NCI-H524 treated with DMSO at 0.1 percent for 48 hours (cell line): ENCODE data around the gene PDE2A.
A peak's percentile ranks its signal among the peaks of the same experiment; 100 is the strongest.

Experiments
- DNase-seq: peaks from one replicate; lab custom pipeline; 2025; lab: John Stamatoyannopoulos, UW

Gene PDE2A

DNA sequence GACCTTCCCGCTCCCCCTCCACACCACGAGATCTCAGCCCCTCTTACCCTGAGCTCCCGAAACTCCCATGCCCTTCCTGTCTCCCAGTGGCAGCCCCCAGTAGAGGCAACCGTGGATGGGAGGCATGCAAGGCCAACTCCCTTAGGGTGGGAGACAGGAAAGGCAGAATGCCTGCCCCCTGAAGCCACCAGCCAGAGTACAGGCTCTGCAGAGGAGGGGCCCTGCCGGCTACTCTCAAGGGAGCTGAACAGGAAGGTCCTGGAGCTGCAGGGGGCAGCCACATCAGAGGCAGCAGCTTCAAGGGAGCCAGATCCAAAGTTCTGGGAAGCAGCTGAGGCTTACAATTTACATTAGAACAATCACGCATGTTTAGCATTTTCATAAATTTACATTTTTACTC, 38.3 kb downstream of the PDE2A start:
- no peak for DNase-seq

DNA sequence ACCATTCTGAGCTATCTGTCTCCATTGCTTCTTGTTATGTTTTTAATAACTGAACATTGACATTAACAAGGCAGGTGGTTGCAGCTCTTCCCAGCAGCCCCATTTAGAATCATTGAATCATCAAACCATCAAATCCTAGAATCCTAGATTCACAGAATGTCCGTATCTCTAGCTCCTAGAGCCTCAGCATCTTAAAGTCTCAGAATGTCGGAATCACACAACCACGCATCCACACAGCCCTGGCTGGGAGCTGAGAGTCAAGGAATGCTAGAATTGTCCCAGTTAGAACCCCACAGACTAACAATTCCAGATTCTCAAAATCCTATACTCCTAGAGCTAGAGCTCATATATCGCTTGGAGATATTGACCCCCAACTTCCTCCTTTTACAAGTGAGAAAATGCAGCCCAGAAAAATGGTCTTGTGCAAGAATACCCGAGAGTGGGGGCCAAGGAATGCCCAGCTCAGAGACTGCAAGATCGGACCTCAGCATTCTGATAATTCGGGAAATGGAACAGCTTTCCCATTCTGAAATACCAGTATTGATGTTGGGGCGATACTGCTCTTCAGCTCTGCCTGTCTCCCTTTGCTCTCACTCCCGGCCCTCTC, 38.8 kb downstream of the PDE2A start:
- DNase-seq = no peak

DNA sequence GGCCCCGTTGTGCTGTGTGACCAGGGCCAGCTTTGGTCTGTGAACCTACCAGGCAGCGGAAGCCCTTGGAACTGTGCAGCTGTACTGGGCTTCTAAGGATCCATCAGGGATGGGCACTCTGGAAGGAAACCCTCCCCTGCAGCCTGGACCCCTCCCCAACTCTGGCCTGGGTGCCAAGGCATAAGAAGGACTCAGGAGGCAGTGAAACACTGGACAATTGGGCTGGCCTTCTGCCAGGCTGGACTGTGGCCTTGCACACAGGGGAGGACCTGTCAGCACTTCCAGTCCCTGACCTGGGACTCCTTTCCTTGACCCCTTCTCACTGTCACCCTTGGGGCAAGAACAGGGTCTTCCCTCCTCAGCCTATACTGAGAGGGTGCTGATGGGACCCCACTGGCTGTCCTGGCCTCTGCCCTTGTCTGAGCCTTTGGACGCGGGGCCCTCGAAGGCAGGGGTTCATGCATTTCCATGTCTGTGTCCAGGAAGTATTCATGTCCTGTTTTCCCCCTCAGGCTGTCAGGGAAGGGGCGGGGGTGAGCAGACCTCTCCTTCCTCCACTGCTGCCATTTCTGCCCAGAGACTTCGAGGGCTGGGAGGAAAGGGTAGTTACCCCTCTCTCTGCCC, 39.6 kb downstream of the PDE2A start:
- DNase-seq = no peak

DNA sequence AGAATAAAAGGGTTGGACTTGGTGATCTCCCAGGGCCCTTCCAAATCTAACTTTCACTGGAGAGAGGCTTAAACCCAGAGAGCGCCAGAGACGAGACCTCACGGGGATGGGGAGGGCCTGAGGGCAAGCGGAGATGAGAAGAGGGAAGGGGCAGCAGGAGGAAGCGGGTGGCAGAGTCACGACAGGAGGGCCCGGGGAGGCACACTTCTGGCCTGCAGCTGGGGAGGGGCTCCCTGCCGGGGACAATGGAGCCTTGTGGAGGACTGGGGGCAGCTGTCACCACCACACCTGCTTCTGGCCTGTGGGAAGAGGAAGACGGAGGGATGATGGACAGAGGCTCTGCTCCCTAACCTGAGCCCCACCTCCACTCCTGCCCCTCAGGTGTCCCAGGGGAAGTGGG, 40.2 kb downstream of the PDE2A start:
- DNase-seq = no peak

DNA sequence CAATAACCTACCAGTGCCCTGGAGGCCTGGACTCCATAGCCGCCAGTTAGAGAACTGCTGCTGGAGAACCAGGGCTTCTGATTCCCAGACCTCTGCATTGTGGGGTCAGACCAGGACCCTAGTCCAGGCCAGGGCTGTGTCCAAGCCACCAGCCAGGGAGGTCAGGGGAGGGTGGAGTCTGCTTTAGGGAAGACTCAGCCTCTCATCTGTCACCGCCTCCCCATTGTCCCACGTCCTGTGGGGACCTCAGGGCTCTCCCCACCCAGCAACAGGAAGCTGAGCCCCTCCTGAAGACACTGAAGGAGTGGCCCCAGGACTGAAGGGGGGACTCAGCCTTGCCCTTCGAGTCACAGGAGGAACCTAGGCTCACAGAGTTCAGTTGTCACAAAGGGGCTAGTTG, 41.2 kb downstream of the PDE2A start:
- no peak for DNase-seq

DNA sequence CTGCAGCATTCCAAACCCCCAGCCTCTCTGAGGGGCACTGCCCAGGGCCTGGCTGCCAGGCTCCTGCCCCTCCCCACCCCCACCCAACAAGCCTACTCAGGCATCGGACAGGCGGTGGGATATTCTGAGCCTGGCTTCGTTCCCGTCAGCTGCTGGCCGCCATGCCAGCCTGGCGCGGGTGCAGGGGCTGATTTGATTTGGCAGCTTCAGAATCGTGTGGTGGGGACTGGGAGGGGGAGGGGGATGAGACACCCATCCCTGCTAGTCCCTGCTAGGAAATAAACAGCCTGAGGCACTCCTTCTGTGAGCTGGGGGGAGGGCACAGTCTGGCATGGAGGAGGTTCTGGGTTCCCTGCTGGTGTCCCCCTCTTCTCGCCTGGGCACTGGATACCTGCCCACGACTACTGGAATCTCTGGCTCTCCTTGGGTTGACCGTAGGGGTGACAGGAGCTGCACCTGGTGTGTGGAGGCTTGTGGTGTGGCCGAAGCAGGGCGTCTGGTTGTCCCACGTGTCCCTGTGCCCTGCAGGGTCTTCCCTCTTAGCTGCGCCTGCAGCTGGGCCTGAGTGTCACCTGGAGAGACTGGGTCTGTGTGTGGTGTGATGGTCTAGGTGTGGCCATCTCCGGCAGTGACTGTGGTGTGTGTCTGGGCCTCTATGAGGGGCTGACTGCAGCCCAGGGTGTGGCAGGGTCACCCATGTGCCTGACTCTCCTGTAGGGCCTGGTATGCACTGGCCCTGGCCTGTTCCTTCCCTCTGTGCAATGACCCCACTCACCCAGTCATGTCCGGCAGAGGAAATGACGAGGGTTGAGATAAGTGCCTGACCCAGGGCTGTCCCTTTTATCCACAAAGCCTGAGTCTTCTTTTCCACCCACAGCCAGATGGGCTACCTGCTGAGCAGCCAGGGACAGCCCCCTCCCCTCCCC, 42.2 kb downstream of the PDE2A start:
- DNase-seq = no peak

DNA sequence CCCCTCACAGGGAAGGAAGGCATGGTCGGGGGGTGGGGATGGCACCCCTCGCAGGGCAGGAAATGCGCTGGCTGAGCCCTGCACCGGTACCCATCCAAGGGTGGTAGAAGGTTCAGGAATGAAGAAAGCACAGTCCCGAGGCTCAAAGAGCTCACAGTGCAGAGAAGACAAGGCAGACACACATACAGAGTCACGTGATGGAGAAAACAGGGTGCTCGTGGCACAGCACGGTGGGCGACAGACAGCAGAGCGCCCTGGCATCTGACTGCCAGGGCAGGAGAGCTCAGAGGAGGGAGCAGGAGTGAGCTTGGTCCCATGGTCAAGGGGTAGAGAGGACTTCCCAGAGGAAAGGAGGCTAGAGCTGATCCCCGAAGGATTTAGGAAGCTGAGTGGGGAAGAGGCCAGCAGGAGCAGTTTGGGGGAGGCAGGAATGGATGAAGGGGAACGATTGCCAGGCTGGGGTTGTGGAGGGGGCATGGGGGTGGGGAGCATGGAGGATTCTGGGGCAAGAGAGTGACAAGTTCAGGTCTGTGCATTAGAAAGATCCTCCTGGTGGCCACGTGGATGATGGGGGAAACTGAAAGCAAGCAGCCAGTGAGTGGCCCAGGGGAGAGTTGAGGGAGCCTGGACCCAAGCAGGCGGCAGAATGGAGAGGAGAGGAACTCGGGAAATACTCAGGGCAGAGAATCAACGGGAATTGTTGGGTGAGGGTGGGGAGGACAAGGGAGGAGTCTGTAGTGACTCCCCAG, 43.9 kb downstream of the PDE2A start:
- no peak for DNase-seq

DNA sequence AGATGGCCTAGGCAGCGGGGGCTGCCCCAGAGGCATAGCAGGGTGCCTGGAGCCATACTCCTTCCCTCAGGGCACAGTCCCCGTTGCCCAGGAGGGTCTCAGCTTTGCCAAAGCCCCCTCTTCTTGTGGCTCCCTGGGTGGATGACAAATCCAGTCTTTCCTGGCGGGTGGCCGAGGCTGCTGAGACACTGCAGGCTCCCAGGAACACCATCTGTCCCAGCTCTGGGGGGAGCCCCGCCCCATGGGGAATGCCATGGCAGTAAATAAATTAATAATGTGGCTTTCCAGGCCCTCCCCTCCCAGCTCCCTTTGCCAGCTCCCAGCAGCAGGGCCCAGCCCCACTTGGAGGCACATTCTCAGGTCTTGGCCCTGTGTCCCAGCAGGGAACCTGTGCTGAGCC, 45.0 kb downstream of the PDE2A start:
- peak; percentile 24 for DNase-seq

DNA sequence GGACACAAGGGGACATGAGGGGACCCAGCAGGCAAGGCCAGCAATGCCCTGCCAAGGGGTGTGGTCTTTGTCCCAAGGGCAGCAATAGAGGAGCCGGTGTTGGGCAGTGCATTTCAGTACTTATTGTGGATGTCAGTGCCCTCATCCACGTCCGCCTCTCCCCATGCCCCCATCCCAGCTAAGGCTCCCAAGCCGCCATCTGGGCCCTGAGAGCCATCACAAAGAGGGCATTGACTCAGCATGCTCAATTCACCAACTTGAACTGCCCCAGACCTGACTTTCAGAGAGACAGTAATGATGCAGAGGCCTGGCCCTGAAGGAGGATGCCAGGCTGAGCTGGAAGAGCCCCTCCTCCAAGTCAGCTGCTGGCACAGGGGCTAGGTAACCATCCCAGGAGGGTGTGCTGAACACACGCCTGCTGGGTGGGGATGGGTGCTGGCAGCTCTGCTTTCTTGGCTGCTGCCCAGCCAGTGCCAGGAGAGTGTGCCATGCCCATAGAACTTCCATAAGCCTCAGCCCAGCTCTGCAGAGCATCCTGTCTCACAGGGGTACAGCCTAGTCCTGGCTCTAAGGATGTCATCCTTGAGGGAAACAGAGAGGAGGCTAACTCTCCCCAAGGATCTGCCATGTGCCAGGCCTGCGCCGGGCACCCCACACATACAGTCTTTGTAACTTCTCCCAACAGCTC, 46.5 kb downstream of the PDE2A start:
- DNase-seq = no peak

DNA sequence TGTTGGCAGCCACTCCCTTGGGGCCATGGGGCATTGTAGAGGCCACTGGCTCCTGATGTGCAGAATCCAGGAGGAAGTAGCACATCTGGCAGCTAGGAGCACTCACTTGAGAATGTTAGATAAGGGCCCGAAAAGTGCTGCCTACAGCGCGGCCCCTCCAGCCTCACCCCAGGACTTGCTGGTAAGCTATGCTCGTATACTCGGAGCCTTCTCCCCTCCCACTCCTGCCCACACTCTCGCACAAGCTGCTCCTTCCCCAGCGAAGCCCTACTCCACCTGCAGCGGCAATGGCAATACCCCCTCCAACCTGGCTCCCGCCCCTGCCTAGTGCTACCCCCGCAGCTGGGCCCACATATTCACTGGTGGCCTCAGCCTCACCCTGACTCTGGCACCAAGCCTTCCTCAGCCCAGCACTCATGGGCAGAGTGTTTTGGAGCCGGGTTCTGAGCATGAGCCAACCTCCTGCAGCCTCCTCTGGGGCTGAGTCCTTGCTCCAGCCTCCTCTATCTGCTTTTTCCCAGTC, 47.7 kb downstream of the PDE2A start:
- DNase-seq = no peak

DNA sequence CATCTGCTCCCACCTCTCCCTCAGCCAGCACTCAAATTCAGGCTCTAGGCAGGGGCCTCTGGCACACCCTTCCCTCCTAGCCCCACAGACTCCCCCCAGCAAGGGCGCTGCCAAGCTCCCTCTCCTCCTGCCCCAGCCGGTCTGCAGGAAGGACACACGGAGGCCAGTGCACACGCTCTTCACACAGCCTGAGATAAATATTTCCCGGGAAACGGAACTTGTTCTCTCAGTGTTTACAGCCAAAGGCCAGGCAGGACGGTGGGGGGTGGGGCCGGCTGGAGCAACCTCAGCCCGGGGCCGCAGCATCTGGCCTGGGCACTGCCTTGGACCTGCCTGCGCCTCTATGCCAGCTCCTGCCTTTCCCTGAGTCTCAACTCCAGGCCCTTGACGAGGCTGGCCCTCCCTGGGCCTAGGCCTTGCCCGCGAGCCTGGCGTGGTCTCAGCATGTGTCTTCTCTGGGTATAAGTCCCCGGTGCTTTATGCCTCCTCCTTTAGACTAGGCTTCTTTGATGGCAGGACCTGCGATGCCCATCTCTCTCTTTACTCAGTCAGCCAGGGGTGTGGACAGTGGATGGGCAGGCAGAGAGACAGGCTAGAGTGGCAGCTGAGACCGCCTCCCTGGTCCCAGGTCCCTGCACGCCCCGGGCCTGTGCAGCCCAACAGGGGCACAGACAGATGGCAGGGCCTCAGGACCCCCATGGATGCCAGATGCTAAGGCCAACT, 48.4 kb downstream of the PDE2A start:
- no peak for DNase-seq

DNA sequence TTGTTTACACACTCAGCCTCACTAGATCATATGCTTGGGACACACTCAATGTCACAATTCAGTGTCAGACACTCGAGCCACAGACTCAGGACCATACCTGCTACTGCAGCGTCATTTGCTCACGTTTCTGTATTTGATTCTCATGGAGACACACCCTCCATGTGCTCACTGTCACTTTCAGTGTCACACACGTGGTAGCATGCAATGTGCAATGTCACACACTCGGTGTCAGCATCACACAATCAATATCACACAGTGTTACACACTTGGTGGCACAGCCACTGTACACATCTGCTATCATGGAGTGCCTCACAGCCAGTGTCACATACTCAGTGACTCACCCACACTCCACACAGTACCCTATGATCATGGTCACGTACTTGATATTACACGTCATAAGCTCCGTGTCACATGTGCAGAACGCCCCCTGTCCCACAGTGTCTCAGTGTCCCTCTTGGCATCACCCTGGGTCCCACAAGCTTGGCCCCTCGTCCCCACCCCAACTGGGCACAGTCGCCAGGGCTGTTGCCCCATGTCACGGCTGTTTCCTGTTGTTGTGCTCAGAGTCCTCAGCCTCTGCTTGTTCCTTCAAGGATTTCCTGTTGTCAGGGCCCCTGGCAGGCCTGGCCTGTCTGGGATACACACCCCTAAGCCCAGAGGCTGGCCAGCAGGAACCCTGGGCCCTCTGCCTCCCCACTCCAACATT, 49.6 kb downstream of the PDE2A start:
- no peak for DNase-seq

DNA sequence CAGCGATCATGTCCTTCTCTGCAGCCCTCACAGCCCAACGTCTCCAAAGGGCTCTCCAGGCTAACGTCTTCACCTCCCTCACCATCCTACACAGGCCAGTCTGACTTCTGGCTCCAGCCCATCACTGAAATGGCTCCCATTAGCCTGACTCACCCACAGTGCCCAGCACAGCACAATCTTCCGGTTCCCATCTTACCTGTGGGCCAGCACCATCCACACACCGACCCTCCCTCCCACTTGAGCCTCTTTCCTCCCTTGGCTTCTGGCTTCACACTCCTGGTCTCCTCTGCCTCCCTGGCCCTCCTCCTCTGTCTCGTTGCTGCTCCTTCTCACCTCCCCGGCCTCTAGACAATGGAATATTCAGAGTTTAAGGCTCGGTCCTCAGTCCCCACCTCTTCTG, 51.2 kb downstream of the PDE2A start:
- no peak for DNase-seq

DNA sequence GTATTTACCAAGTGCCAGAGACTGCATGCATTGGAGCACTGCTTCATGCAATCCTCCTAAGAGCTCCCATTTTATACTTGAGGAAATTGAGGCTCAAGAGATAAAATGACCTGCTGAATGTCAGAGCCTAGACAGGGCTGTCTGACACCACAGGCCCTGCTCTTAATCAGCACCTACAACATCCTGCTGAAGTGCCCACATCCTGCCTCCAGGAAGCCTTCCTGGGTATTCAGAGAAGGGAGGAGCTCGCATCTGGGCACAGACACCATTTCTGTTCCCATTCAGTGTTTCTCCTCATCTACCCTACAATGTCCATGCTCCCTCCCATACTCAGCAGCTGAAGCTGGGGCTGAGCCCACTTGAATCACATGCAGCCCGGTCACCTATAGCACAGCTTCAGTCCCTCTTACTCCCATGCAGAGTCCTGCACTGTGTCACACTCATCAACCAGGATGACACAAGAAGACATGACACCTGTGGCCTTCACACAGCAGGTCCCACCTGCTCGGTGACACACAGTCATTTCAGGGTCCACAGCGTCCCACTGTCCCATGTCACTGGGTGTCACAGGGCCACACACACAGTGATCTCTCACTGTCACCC, 53.1 kb downstream of the PDE2A start:
- DNase-seq = no peak

DNA sequence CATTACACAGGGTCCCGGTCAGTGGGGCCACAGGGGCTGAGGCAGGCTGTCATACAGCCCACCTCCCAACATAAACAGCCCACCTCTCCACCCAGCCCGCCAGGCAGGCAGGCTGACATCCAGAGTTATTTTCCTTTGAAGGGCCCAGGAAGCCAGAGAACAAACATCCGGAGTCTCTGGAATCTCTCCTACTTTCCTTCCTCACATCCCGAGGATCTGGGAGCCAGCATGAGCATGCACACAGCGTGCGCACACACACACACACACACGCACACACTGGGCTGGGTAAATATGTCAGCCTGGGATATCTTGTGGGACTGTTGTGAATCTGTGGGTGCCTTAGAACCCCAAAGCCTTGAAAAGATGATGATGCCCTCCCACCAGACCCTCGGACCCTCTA, 55.4 kb downstream of the PDE2A start:
- no peak for DNase-seq

DNA sequence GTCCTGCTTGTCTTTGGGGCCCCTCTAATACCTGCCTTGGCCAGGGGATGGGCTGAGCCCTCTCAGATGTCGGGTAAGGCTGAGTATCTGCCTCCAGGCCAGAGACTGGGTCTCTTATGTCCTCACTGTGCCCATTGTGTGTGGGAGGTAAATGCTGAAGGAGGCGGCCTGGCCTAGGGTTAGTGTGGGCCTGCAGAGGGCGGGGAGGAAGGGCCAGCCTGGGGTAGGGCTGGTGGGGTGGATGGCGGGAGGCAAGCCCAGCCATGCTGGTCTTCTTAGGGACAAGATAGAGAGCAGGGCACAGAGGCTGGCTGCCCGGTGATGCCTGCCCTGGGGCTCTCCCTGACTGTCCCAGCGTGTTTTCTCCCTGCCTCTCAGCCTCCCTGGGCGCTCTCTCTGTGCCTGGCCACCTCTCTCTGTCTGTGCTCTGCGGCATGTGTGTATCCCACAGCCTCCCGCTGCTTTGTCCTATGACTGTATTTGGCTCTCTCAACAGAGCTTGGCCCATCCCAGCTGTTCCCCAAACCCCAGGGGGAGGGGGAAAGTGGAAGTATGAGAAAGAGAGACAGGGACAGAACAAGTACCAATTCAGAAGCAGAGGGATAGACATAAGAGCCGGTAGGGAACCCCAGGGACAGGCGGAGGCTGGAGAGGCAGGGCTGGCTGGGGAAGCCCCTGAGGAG, 57.0 kb downstream of the PDE2A start:
- DNase-seq = no peak

DNA sequence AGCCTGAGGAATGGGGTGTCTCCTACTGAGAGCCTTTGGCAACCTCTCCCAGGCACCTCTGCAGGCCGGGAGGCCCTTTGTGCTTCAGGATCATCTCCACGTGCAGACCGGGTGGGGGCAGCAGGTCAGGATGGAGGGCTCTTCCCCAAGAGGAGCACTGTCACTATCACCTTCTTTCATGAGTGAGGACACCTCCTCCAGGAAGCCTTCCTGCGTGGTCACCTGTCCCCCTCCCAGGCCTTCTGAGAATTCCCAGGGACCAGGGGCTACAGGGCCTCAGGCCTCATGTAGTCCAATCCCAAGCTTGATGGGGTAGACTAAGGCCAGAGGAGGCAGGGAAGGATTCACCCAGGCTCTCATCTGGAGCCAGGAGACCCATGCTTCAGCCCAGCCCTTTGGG, 57.6 kb downstream of the PDE2A start:
- no peak for DNase-seq

DNA sequence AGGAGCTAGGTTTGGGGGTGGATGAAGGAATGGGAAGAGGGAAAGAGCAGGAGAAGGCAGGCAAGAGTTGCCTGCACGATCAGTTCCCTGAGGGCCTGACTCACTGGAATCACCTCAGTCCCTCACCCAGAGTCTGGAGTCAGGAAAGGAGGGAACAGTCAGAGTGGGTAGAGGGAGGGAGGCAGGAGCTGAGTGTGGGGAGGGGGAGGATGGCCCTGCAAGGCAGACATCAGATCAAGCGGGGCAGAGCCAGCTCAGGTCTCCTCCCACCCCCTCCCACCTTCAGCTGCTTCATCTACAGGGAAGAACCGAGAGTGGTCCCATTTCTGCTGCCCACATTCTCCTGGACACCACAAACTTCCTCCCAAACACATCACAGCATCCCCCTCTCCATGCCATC, 58.9 kb downstream of the PDE2A start:
- DNase-seq = no peak

DNA sequence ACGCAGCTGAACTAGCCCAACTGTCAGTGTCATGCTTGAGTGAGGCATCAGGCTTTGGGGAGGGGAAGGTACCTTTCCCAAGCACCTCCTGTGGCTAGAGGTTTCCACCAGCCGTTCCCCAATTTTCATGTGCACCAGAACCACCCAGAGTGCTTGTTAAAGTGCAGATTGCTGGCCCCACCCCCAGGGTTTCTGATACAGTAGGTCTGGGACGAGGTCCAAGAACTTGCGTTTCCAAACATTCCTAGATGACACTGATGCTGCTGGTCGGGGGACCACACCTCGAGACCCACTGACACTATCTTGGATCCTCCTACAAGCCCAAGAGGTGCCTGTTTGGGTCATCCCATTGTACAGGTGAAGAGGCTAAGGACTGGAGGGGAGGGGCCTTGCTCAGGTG, 59.8 kb downstream of the PDE2A start:
- DNase-seq = no peak
